Peyer's patch (tissue), 4 donors: ENCODE measurements around the gene KLC1.

Source experiments
- CTCF ChIP-seq, 6 experiments: fragments of 450-650 bp in 4 of 6; fragments of 200-600 bp in 2 of 6; sonication (generic) in 1 of 6; IDR thresholded peaks; one replicate each; pipeline ENCODE4 v1.5.1; 2017 to 2019; ENCODE audit warnings: antibody characterized with exemption in 6 of 6, mild to moderate bottlenecking in 3 of 6, moderate library complexity in 1 of 6
- POLR2A ChIP-seq, 2 donors: fragments of 450-650 bp; IDR thresholded peaks; one replicate each; pipeline ENCODE4 v1.5.1; 2017; ENCODE audit warnings: antibody characterized with exemption in 2 of 2, mild to moderate bottlenecking in 2 of 2, moderate library complexity in 2 of 2

- no peak for TF ChIP-seq CTCF (IDR thresholded peaks at IDR 0.05)
- no peak for TF ChIP-seq POLR2A (IDR thresholded peaks at IDR 0.05)
These were observed 73.1 kb downstream of the KLC1 start for GRCh38 chr14:103702095-103702494.
